Activated naive CD4-positive, alpha-beta T cell treated with anti-CD3 and anti-CD28 coated beads, Interleukin-2, amount 50 U/mL, for 16 hours (primary cell): ENCODE data around the gene NOPCHAP1.
"Not testable (repeated sequence)": the region's sequence is repeated elsewhere in the genome, so short reads cannot be mapped to it uniquely, and the experiment has no call there.

Source experiments
- DNase-seq: peaks from one replicate; pipeline ENCODE4 v3.0.0-alpha.2; 2020

NOPCHAP1 gene

GRCh38 chr12:104966677-104967076 is 19.4 kb upstream of the NOPCHAP1 start:
- no peak for DNase-seq

- no peak for DNase-seq
These were observed 16.8 kb upstream of the NOPCHAP1 start for GRCh38 chr12:104969343-104969742.

- no peak for DNase-seq
These were observed 14.8 kb upstream of the NOPCHAP1 start for GRCh38 chr12:104971306-104971705.

GRCh38 chr12:104973250-104973649 is 12.9 kb upstream of the NOPCHAP1 start:
- no peak for DNase-seq

- no peak for DNase-seq
These were observed 11.4 kb upstream of the NOPCHAP1 start for GRCh38 chr12:104974626-104975290.

GRCh38 chr12:104975587-104976343 is 10.4 kb upstream of the NOPCHAP1 start:
- no peak for DNase-seq

- DNase-seq: no peak
These were observed 9.4 kb upstream of the NOPCHAP1 start for GRCh38 chr12:104976703-104977102.

- not testable (repeated sequence) for DNase-seq
These were observed 8.4 kb upstream of the NOPCHAP1 start for GRCh38 chr12:104977688-104978087.

GRCh38 chr12:104985206-104985605 is 910 bp upstream of the NOPCHAP1 start:
- DNase-seq: no peak

- no peak for DNase-seq
These were observed 4.8 kb downstream of the NOPCHAP1 start for GRCh38 chr12:104990950-104991349.

GRCh38 chr12:104991565-104992128 is 5.5 kb downstream of the NOPCHAP1 start:
- DNase-seq: no peak

GRCh38 chr12:104994336-104994735 is 8.2 kb downstream of the NOPCHAP1 start:
- DNase-seq: no peak

GRCh38 chr12:104997541-104997940 is 11.4 kb downstream of the NOPCHAP1 start:
- no peak for DNase-seq

GRCh38 chr12:104998423-104999346 is 12.6 kb downstream of the NOPCHAP1 start:
- no peak for DNase-seq

- no peak for DNase-seq
These were observed 13.2 kb downstream of the NOPCHAP1 start for GRCh38 chr12:104999347-104999685.

GRCh38 chr12:105001476-105001875 is 15.4 kb downstream of the NOPCHAP1 start:
- no peak for DNase-seq

GRCh38 chr12:105013892-105014291 is 27.8 kb downstream of the NOPCHAP1 start:
- no peak for DNase-seq

- DNase-seq: no peak
These were observed 28.5 kb downstream of the NOPCHAP1 start for GRCh38 chr12:105014603-105015002.

- DNase-seq: no peak
These were observed 29.4 kb downstream of the NOPCHAP1 start for GRCh38 chr12:105015543-105015942.

- DNase-seq: no peak
These were observed 31.9 kb downstream of the NOPCHAP1 start for GRCh38 chr12:105018012-105018411.

- no peak for DNase-seq
These were observed 32.7 kb downstream of the NOPCHAP1 start for GRCh38 chr12:105018776-105019175.

- DNase-seq: no peak
These were observed 34.3 kb downstream of the NOPCHAP1 start for GRCh38 chr12:105020241-105020962.
